MCF 10A (cell line): ENCODE measurements around the gene NDUFV1. TPM values are rescaled to one million over a fixed set of nuclear protein-coding genes. Genes with fewer than 3 reads are reported as not detected.

Experiments
- BruUV-seq: library from RNA; stranded (reverse); fragments of 400-500 nt; replicated peaks from 2 replicates; lab custom pipeline; 2021; lab: Mats Ljungman, UMichigan
- CTCF ChIA-PET: fragments of 300-600 bp; sonication (Branson Sonifier 250); formaldehyde crosslinking; extraction: SDS; loops from one replicate; lab custom pipeline; 2021; ENCODE audit warnings: antibody characterized with exemption, inconsistent platforms; lab: Yijun Ruan, JAX
- POLR2A ChIA-PET: fragments of 300-600, 350-650 bp; sonication (Branson Sonifier 250); formaldehyde crosslinking; extraction: SDS; loops from one replicate; lab custom pipeline; 2020; ENCODE audit warnings: antibody characterized with exemption, inconsistent platforms; lab: Yijun Ruan, JAX
- DNase-seq: peaks from one replicate; pipeline ENCODE4 v3.0.0-alpha.2; 2018; ENCODE audit not compliant: unreplicated experiment
- H3K27ac Mint-ChIP-seq: one replicate; pipeline ENCODE4 v1.8.0; 2022; ENCODE audit warnings: mild to moderate bottlenecking, low read depth, mixed read lengths; ENCODE audit not compliant: unreplicated experiment
- H3K27me3 Mint-ChIP-seq: one replicate; pipeline ENCODE4 v1.8.0; 2022; ENCODE audit warnings: mixed read lengths; ENCODE audit not compliant: insufficient read depth, unreplicated experiment
- H3K36me3 Mint-ChIP-seq: one replicate; pipeline ENCODE4 v1.8.0; 2022; ENCODE audit warnings: mild to moderate bottlenecking, moderate library complexity, mixed read lengths; ENCODE audit not compliant: insufficient read depth, unreplicated experiment
- H3K4me1 Mint-ChIP-seq: one replicate; pipeline ENCODE4 v1.8.0; 2022; ENCODE audit warnings: mixed read lengths; ENCODE audit not compliant: insufficient read depth, unreplicated experiment
- H3K4me3 Mint-ChIP-seq: one replicate; pipeline ENCODE4 v1.8.0; 2022; ENCODE audit warnings: mild to moderate bottlenecking, moderate library complexity, mixed read lengths; ENCODE audit not compliant: unreplicated experiment
- H3K9me3 Mint-ChIP-seq: one replicate; pipeline ENCODE4 v1.8.0; 2022; ENCODE audit warnings: mixed read lengths; ENCODE audit not compliant: unreplicated experiment
- CTCF ChIP-seq: fragments of 200-600 bp; IDR thresholded peaks from one replicate; pipeline ENCODE4 v1.8.0; 2022; ENCODE audit warnings: antibody characterized with exemption, mild to moderate bottlenecking; ENCODE audit not compliant: unreplicated experiment
- intact Hi-C: fragments of 100-400 bp; cut with micrococcal nuclease; formaldehyde crosslinking; loops from 2 replicates; pipeline ENCODE4 v1.14.1; 2022
- total RNA-seq: library from RNA; stranded (reverse); gene quantifications from 2 replicates; pipeline ENCODE4 v1.2.3, GENCODE V29; 2022

Gene NDUFV1
- total RNA-seq, 1 experiment from 2014 or later, result 223 TPM

GRCh38 chr11:67630228-67630942 is 23.6 kb downstream of the NDUFV1 start:
- no TSS peak for BruUV-seq
- Mint-ChIP-seq H3K36me3 (no peaks in the 10 kb centered on the region), H3K9me3 (no peaks in the 10 kb centered on the region), H3K27me3 (no peaks in the 10 kb centered on the region), H3K27ac (peak overlapping the region; percentile 52), H3K4me3 (peak overlapping the region; percentile 79), H3K4me1 (no peaks in the 10 kb centered on the region)
- POLR2A ChIA-PET, result interaction anchor here (0.8 to 2.8 kb wide), 8 partner anchors 22 to 691 kb away, joined by 3 to 20 read pairs (median 7); partner anchors contain the start of gene GSTP1
- CTCF ChIA-PET, result interaction anchor here (0.6 to 5.0 kb wide), 11 partner anchors 8 to 60 kb away, joined by 3 to 50 read pairs (median 6); no protein-coding TSS in a partner anchor
- intact Hi-C loops, result no loop called here
- peak; percentile 96 for DNase-seq
- peak; percentile 70 for TF ChIP-seq CTCF

GRCh38 chr11:67630943-67631331 is 24.2 kb downstream of the NDUFV1 start:
- Mint-ChIP-seq H3K4me3 (peak overlapping the region; percentile 79), H3K27me3 (no peaks in the 10 kb centered on the region), H3K27ac (peak overlapping the region; percentile 52), H3K36me3 (no peaks in the 10 kb centered on the region), H3K4me1 (no peaks in the 10 kb centered on the region), H3K9me3 (no peaks in the 10 kb centered on the region)
- intact Hi-C loops, result no loop called here
- BruUV-seq, result no TSS peak
- ChIA-PET CTCF (interaction anchor here (0.6 to 5.0 kb wide), 8 partner anchors 8 to 45 kb away, joined by 3 to 50 read pairs (median 5); no protein-coding TSS in a partner anchor), POLR2A (interaction anchor here (1.2 to 2.8 kb wide), 4 partner anchors 26 to 71 kb away, joined by 3 to 20 read pairs (median 12); partner anchors contain the start of gene GSTP1)
- DNase-seq, result no peak
- TF ChIP-seq CTCF, result no peak

- ChIA-PET POLR2A (no interaction called here), CTCF (interaction anchor here (1.2 kb wide), 1 partner anchor 21 kb away, joined by 4 read pairs; no protein-coding TSS in a partner anchor)
- Mint-ChIP-seq H3K9me3 (no peaks in the 10 kb centered on the region), H3K27ac (peak overlapping the region; percentile 52), H3K36me3 (no peaks in the 10 kb centered on the region), H3K27me3 (no peaks in the 10 kb centered on the region), H3K4me3 (peak overlapping the region; percentile 79), H3K4me1 (no peaks in the 10 kb centered on the region)
- DNase-seq, result no peak
- no TSS peak for BruUV-seq
- TF ChIP-seq CTCF, result no peak
- intact Hi-C loops, result no loop called here
Observed at GRCh38 chr11:67631411-67631810, 24.7 kb downstream of the NDUFV1 start.

- intact Hi-C loops, result no loop called here
- peak overlapping the region; percentile 42 for H3K4me3 Mint-ChIP-seq
- no peaks in the 10 kb centered on the region for H3K36me3 Mint-ChIP-seq
- no peaks in the 10 kb centered on the region for H3K4me1 Mint-ChIP-seq
- no peaks in the 10 kb centered on the region for H3K9me3 Mint-ChIP-seq
- DNase-seq, result no peak
- POLR2A ChIA-PET, result interaction anchor here (0.6 kb wide), 1 partner anchor 36 kb away, joined by 4 read pairs; no protein-coding TSS in a partner anchor
- no peak overlapping the region for H3K27ac Mint-ChIP-seq
- no peak for TF ChIP-seq CTCF
- H3K27me3 Mint-ChIP-seq, result no peaks in the 10 kb centered on the region
- CTCF ChIA-PET, result interaction anchor here (1.2 kb wide), 1 partner anchor 21 kb away, joined by 4 read pairs; no protein-coding TSS in a partner anchor
- no TSS peak for BruUV-seq
Observed at GRCh38 chr11:67631853-67632174, 25.1 kb downstream of the NDUFV1 start.
